Measurements from ENCODE around the gene FTO.

Gene FTO

GRCh38 chr16:53785916-53786315 lies 82.0 kb downstream of the FTO start:
- DNase-seq, result no peak

- DNase-seq, result no peak
These were observed 83.5 kb downstream of the FTO start for GRCh38 chr16:53787423-53787822.

GRCh38 chr16:53789137-53789536 lies 85.2 kb downstream of the FTO start:
- no peak for DNase-seq

- DNase-seq, result no peak
These were observed 88.4 kb downstream of the FTO start for GRCh38 chr16:53792161-53792951.

GRCh38 chr16:53803451-53803850 lies 99.5 kb downstream of the FTO start:
- DNase-seq, result no peak

GRCh38 chr16:53803998-53804397 lies 100.0 kb downstream of the FTO start:
- DNase-seq, result no peak

- no peak for DNase-seq
These were observed 100.5 kb downstream of the FTO start for GRCh38 chr16:53804467-53804866.

- no peak for DNase-seq
These were observed 101.2 kb downstream of the FTO start for GRCh38 chr16:53805113-53805512.

GRCh38 chr16:53805752-53806151 lies 101.8 kb downstream of the FTO start:
- no peak for DNase-seq

- no peak for DNase-seq
These were observed 105.4 kb downstream of the FTO start for GRCh38 chr16:53809088-53809932.

GRCh38 chr16:53812914-53813313 lies 109.0 kb downstream of the FTO start:
- DNase-seq, result no peak

GRCh38 chr16:53814801-53815200 lies 110.8 kb downstream of the FTO start:
- no peak for DNase-seq

GRCh38 chr16:53816211-53816836 lies 112.4 kb downstream of the FTO start:
- no peak for DNase-seq

- DNase-seq, result no peak
These were observed 113.3 kb downstream of the FTO start for GRCh38 chr16:53817117-53817755.

GRCh38 chr16:53817812-53818550 lies 114.0 kb downstream of the FTO start:
- no peak for DNase-seq

- DNase-seq, result no peak
These were observed 117.5 kb downstream of the FTO start for GRCh38 chr16:53821487-53821886.

- no peak for DNase-seq
These were observed 118.1 kb downstream of the FTO start for GRCh38 chr16:53821957-53822625.

GRCh38 chr16:53822936-53823529 lies 119.1 kb downstream of the FTO start:
- peak; percentile 42 for DNase-seq

- no peak for DNase-seq
These were observed 122.7 kb downstream of the FTO start for GRCh38 chr16:53826658-53827057.

- no peak for DNase-seq
These were observed 123.8 kb downstream of the FTO start for GRCh38 chr16:53827741-53828140.

GRCh38 chr16:53829186-53829747 lies 125.3 kb downstream of the FTO start:
- no peak for DNase-seq
